ENCODE data around the gene B3GNT5. TPM values are rescaled to one million over a fixed set of nuclear protein-coding genes. Genes with fewer than 3 reads are reported as not detected.

The B3GNT5 gene
- total RNA-seq, 2 donors from 2014 or later: 10.5 to 18.0 TPM

DNA sequence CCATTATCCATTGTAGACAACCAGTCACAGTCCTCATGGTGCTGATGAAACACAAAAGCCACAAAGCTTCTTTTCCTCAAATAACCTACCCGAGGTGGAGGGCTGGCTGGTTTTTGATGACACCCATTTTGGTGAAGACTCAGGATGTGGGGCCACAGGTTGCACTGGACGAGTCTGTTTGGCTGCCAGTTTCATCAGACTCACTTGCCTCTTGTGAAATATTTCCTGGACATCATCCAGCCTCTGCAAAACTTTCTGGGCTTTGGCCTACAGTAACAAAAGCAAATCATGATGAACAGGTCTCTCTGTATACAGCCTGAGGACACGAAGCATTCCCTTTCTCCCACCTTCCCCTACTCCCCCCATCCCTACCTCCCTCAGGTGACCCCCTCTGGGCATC is 42.2 kb downstream of the B3GNT5 start:
- Histone ChIP-seq H3K4me3 (ENCODE audit: low read length) (no peak overlapping the region), H3K27ac (ENCODE audit: low read depth, low read length) (no peak overlapping the region), H3K36me3 (ENCODE audit: control insufficient read depth, insufficient read depth, low read length) (peaks cover 94% of the 10 kb centered on the region), H3K27me3 (ENCODE audit: control insufficient read depth, insufficient read depth, low read length, poor library complexity, severe bottlenecking) (no peaks in the 10 kb centered on the region), H3K9me3 (ENCODE audit: control insufficient read depth, low read length) (no peaks in the 10 kb centered on the region), H3K4me1 (ENCODE audit: control insufficient read depth, insufficient read depth, low read length) (no peaks in the 10 kb centered on the region), H3K9ac (ENCODE audit: extremely low read depth, low read length, poor library complexity, severe bottlenecking) (no peak overlapping the region)
- Mint-ChIP-seq H3K27ac (no peak overlapping the region), H3K36me3 (ENCODE audit: low read depth) (peaks cover 91% of the 10 kb centered on the region), H3K27me3 (ENCODE audit: insufficient read depth) (no peaks in the 10 kb centered on the region), H3K4me3 (no peak overlapping the region), H3K4me1 (no peaks in the 10 kb centered on the region), H3K9me3 (no peaks in the 10 kb centered on the region)
- DNase-seq: no peak
- WGBS, 2 experiments (ENCODE audit: insufficient coverage in 1 of 2, insufficient read length in 1 of 2): 83 to 92% methylated on average over 3 of the region's 3 CpGs
- TF ChIP-seq, protein P1, sequence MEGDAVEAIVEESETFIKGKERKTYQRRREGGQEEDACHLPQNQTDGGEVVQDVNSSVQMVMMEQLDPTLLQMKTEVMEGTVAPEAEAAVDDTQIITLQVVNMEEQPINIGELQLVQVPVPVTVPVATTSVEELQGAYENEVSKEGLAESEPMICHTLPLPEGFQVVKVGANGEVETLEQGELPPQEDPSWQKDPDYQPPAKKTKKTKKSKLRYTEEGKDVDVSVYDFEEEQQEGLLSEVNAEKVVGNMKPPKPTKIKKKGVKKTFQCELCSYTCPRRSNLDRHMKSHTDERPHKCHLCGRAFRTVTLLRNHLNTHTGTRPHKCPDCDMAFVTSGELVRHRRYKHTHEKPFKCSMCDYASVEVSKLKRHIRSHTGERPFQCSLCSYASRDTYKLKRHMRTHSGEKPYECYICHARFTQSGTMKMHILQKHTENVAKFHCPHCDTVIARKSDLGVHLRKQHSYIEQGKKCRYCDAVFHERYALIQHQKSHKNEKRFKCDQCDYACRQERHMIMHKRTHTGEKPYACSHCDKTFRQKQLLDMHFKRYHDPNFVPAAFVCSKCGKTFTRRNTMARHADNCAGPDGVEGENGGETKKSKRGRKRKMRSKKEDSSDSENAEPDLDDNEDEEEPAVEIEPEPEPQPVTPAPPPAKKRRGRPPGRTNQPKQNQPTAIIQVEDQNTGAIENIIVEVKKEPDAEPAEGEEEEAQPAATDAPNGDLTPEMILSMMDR (conservative IDR thresholded peaks at IDR 0.05): no peak

DNA sequence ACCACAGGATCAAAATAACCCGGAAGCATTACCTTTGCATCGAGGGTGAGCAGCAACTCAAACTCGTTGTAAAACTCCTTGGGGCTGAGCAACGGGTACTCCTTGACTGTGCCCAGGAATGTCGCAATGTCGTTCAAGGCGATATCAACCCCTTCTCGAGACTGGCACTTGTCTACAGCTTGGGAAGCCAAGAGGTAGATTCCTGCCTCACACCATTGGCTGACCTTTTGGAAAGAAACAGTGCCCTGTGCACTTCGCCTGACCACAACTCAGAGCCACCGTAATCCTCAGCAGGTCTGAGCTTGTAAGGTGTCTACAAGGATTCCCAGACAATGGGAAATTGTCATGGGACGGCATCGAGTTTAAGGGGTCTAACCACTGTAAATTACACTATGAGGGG is 43.9 kb downstream of the B3GNT5 start:
- H3K9me3 Mint-ChIP-seq: no peaks in the 10 kb centered on the region
- H3K27me3 ChIP-seq (ENCODE audit: control insufficient read depth, insufficient read depth, low read length, poor library complexity, severe bottlenecking): no peaks in the 10 kb centered on the region
- peaks cover 94% of the 10 kb centered on the region for H3K36me3 ChIP-seq (ENCODE audit: control insufficient read depth, insufficient read depth, low read length)
- no peaks in the 10 kb centered on the region for H3K27me3 Mint-ChIP-seq (ENCODE audit: insufficient read depth)
- H3K9ac ChIP-seq (ENCODE audit: extremely low read depth, low read length, poor library complexity, severe bottlenecking): no peak overlapping the region
- WGBS, 2 experiments (ENCODE audit: insufficient coverage in 1 of 2, insufficient read length in 1 of 2): 95 to 98% methylated on average over 10 to 12 of the region's 12 CpGs
- no peak overlapping the region for H3K27ac Mint-ChIP-seq
- H3K4me3 ChIP-seq (ENCODE audit: low read length): no peak overlapping the region
- no peak overlapping the region for H3K4me3 Mint-ChIP-seq
- H3K4me1 ChIP-seq (ENCODE audit: control insufficient read depth, insufficient read depth, low read length): no peaks in the 10 kb centered on the region
- DNase-seq: no peak
- H3K36me3 Mint-ChIP-seq (ENCODE audit: low read depth): peaks cover 87% of the 10 kb centered on the region
- no peaks in the 10 kb centered on the region for H3K4me1 Mint-ChIP-seq
- H3K9me3 ChIP-seq (ENCODE audit: control insufficient read depth, low read length): no peaks in the 10 kb centered on the region
- H3K27ac ChIP-seq (ENCODE audit: low read depth, low read length): no peak overlapping the region
- TF ChIP-seq, protein P1 (conservative IDR thresholded peaks at IDR 0.05): no peak

DNA sequence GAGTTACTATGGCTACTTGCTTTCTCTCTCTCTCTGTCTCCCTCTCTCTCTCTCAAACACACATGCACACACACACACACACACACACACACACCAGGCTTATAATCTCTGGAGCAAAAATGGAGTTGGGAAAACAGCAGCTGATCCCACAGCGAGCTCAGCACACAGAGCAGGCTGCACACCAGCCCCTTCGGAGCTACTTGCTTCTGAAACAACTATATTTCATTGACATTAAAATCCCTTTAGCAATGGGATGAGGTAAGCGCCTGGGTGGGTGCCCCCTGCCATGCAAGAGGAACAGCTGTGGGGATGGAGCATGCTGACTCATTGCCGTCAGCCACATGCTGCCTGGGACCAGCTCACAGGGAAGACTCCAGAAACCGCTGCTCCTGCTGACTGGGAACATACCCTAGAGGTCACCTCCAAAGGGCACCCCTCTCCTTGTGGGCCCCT is 45.7 kb downstream of the B3GNT5 start:
- Mint-ChIP-seq H3K9me3 (no peaks in the 10 kb centered on the region), H3K36me3 (ENCODE audit: low read depth) (peaks cover 84% of the 10 kb centered on the region), H3K4me1 (no peaks in the 10 kb centered on the region), H3K27ac (peak overlapping the region; percentile 54), H3K27me3 (ENCODE audit: insufficient read depth) (no peaks in the 10 kb centered on the region), H3K4me3 (no peak overlapping the region)
- TF ChIP-seq, protein P1 (conservative IDR thresholded peaks at IDR 0.05): no peak
- Histone ChIP-seq H3K27ac (ENCODE audit: low read depth, low read length) (peak overlapping the region; percentile 54), H3K36me3 (ENCODE audit: control insufficient read depth, insufficient read depth, low read length) (peaks cover 92% of the 10 kb centered on the region), H3K4me3 (ENCODE audit: low read length) (no peak overlapping the region), H3K9ac (ENCODE audit: extremely low read depth, low read length, poor library complexity, severe bottlenecking) (no peak overlapping the region), H3K4me1 (ENCODE audit: control insufficient read depth, insufficient read depth, low read length) (no peaks in the 10 kb centered on the region), H3K27me3 (ENCODE audit: control insufficient read depth, insufficient read depth, low read length, poor library complexity, severe bottlenecking) (no peaks in the 10 kb centered on the region), H3K9me3 (ENCODE audit: control insufficient read depth, low read length) (no peaks in the 10 kb centered on the region)
- DNase-seq: peak; percentile 82
- 50 to 85% methylated on average over 1 to 5 of the region's 5 CpGs for WGBS, 2 experiments (ENCODE audit: insufficient coverage in 1 of 2, insufficient read length in 1 of 2)

All from endodermal cell (in vitro differentiated cells).